ENCODE results near the gene ESF1.
A peak's percentile ranks its signal among the peaks of the same experiment; 100 is the strongest.
"Not testable (repeated sequence)": the region's sequence is repeated elsewhere in the genome, so short reads cannot be mapped to it uniquely, and the experiment has no call there.

Gene ESF1

GRCh38 chr20:13739731-13740649, 44.7 kb downstream of the ESF1 start:
- Histone ChIP-seq H3K27me3 (ENCODE audit: insufficient read depth, low read length) (no peaks in the 10 kb centered on the region), H3K36me3 (ENCODE audit: insufficient read depth, low read length) (peaks cover 73% of the 10 kb centered on the region), H3K9me3 (ENCODE audit: insufficient read depth, low read depth, low read length) (peaks cover 19% of the 10 kb centered on the region), H3K9ac (ENCODE audit: low read depth, low read length) (no peak overlapping the region), H3K27ac (ENCODE audit: low read depth, low read length) (no peak overlapping the region), H3K4me3 (ENCODE audit: low read length) (no peak overlapping the region), H3K4me1 (ENCODE audit: insufficient read depth, low read length) (no peaks in the 10 kb centered on the region)
- 91% methylated on average over 3 of the region's 3 CpGs for WGBS

- H3K9ac ChIP-seq (ENCODE audit: low read depth, low read length); H3K4me3 ChIP-seq (ENCODE audit: low read length); H3K27ac ChIP-seq (ENCODE audit: low read depth, low read length); H3K4me1 ChIP-seq (ENCODE audit: insufficient read depth, low read length); H3K27me3 ChIP-seq (ENCODE audit: insufficient read depth, low read length): not testable (repeated sequence)
- WGBS: 96% methylated on average over 1 of the region's 1 CpG
- Histone ChIP-seq H3K36me3 (ENCODE audit: insufficient read depth, low read length) (peaks cover 73% of the 10 kb centered on the region), H3K9me3 (ENCODE audit: insufficient read depth, low read depth, low read length) (peaks cover 19% of the 10 kb centered on the region)
These were observed 46.5 kb downstream of the ESF1 start for GRCh38 chr20:13738187-13738586.

- H3K36me3 ChIP-seq (ENCODE audit: insufficient read depth, low read length): peaks cover 73% of the 10 kb centered on the region
These were observed 48.1 kb downstream of the ESF1 start for GRCh38 chr20:13736436-13737191.

GRCh38 chr20:13735826-13736225, 48.9 kb downstream of the ESF1 start:
- Histone ChIP-seq H3K4me1 (ENCODE audit: insufficient read depth, low read length) (no peaks in the 10 kb centered on the region), H3K36me3 (ENCODE audit: insufficient read depth, low read length) (peaks cover 71% of the 10 kb centered on the region)
- WGBS: 100% methylated on average over 1 of the region's 1 CpG

More at GRCh38 chr20:13736436-13737191, 48.1 kb downstream of the ESF1 start:
- Histone ChIP-seq H3K9ac (ENCODE audit: low read depth, low read length) (no peak overlapping the region), H3K27ac (ENCODE audit: low read depth, low read length) (no peak overlapping the region), H3K9me3 (ENCODE audit: insufficient read depth, low read depth, low read length) (peaks cover 12% of the 10 kb centered on the region), H3K27me3 (ENCODE audit: insufficient read depth, low read length) (no peaks in the 10 kb centered on the region), H3K4me1 (ENCODE audit: insufficient read depth, low read length) (no peaks in the 10 kb centered on the region), H3K4me3 (ENCODE audit: low read length) (no peak overlapping the region)
- WGBS: 100% methylated on average over 2 of the region's 3 CpGs

GRCh38 chr20:13723011-13723410, 61.7 kb downstream of the ESF1 start:
- H3K9me3 ChIP-seq (ENCODE audit: insufficient read depth, low read depth, low read length): no peaks in the 10 kb centered on the region
- peaks cover 10% of the 10 kb centered on the region for H3K4me1 ChIP-seq (ENCODE audit: insufficient read depth, low read length)
- no peak overlapping the region for H3K9ac ChIP-seq (ENCODE audit: low read depth, low read length)
- no peak overlapping the region for H3K27ac ChIP-seq (ENCODE audit: low read depth, low read length)
- H3K36me3 ChIP-seq (ENCODE audit: insufficient read depth, low read length): peaks cover 72% of the 10 kb centered on the region
- H3K27me3 ChIP-seq (ENCODE audit: insufficient read depth, low read length): no peaks in the 10 kb centered on the region
- no peak overlapping the region for H3K4me3 ChIP-seq (ENCODE audit: low read length)
- 88% methylated on average over 1 of the region's 1 CpG for WGBS

More at GRCh38 chr20:13735826-13736225, 48.9 kb downstream of the ESF1 start:
- H3K4me3 ChIP-seq (ENCODE audit: low read length): no peak overlapping the region
- H3K27ac ChIP-seq (ENCODE audit: low read depth, low read length): no peak overlapping the region
- H3K9ac ChIP-seq (ENCODE audit: low read depth, low read length): no peak overlapping the region
- peaks cover 4% of the 10 kb centered on the region for H3K9me3 ChIP-seq (ENCODE audit: insufficient read depth, low read depth, low read length)
- no peaks in the 10 kb centered on the region for H3K27me3 ChIP-seq (ENCODE audit: insufficient read depth, low read length)

- 94% methylated on average over 1 of the region's 2 CpGs for WGBS
These were observed 66.5 kb downstream of the ESF1 start for GRCh38 chr20:13718171-13718570.

GRCh38 chr20:13717631-13718044, 67.1 kb downstream of the ESF1 start:
- Histone ChIP-seq H3K9ac (ENCODE audit: low read depth, low read length) (no peak overlapping the region), H3K27me3 (ENCODE audit: insufficient read depth, low read length) (no peaks in the 10 kb centered on the region), H3K4me1 (ENCODE audit: insufficient read depth, low read length) (peaks cover 14% of the 10 kb centered on the region), H3K9me3 (ENCODE audit: insufficient read depth, low read depth, low read length) (no peaks in the 10 kb centered on the region), H3K27ac (ENCODE audit: low read depth, low read length) (peak overlapping the region; percentile 48; the same call in 1 of the 2 replicates), H3K36me3 (ENCODE audit: insufficient read depth, low read length) (peaks cover 79% of the 10 kb centered on the region), H3K4me3 (ENCODE audit: low read length) (no peak overlapping the region)
- no CpG with 5 or more reads among the region's 1 CpG for WGBS

More at GRCh38 chr20:13718171-13718570, 66.5 kb downstream of the ESF1 start:
- H3K27ac ChIP-seq (ENCODE audit: low read depth, low read length): peak overlapping the region; percentile 48; the same call in 1 of the 2 replicates
- H3K9me3 ChIP-seq (ENCODE audit: insufficient read depth, low read depth, low read length): no peaks in the 10 kb centered on the region
- H3K9ac ChIP-seq (ENCODE audit: low read depth, low read length): no peak overlapping the region
- no peaks in the 10 kb centered on the region for H3K27me3 ChIP-seq (ENCODE audit: insufficient read depth, low read length)
- H3K4me3 ChIP-seq (ENCODE audit: low read length): no peak overlapping the region
- H3K4me1 ChIP-seq (ENCODE audit: insufficient read depth, low read length): peaks cover 14% of the 10 kb centered on the region
- peaks cover 74% of the 10 kb centered on the region for H3K36me3 ChIP-seq (ENCODE audit: insufficient read depth, low read length)

GRCh38 chr20:13715171-13715570, 69.5 kb downstream of the ESF1 start:
- Histone ChIP-seq H3K4me1 (ENCODE audit: insufficient read depth, low read length) (peaks cover 14% of the 10 kb centered on the region), H3K36me3 (ENCODE audit: insufficient read depth, low read length) (peaks cover 83% of the 10 kb centered on the region), H3K27me3 (ENCODE audit: insufficient read depth, low read length) (no peaks in the 10 kb centered on the region), H3K9ac (ENCODE audit: low read depth, low read length) (no peak overlapping the region), H3K4me3 (ENCODE audit: low read length) (no peak overlapping the region), H3K9me3 (ENCODE audit: insufficient read depth, low read depth, low read length) (peaks cover 13% of the 10 kb centered on the region; the same call in 1 of the 2 replicates), H3K27ac (ENCODE audit: low read depth, low read length) (no peak overlapping the region)
- WGBS: 96% methylated on average over 3 of the region's 3 CpGs

GRCh38 chr20:13708234-13708633, 76.5 kb downstream of the ESF1 start:
- WGBS: 100% methylated on average over 1 of the region's 1 CpG

GRCh38 chr20:13703265-13703664, 81.5 kb downstream of the ESF1 start:
- Histone ChIP-seq H3K36me3 (ENCODE audit: insufficient read depth, low read length) (no peaks in the 10 kb centered on the region), H3K4me3 (ENCODE audit: low read length) (no peak overlapping the region), H3K9ac (ENCODE audit: low read depth, low read length) (no peak overlapping the region), H3K27me3 (ENCODE audit: insufficient read depth, low read length) (no peaks in the 10 kb centered on the region), H3K9me3 (ENCODE audit: insufficient read depth, low read depth, low read length) (no peaks in the 10 kb centered on the region), H3K27ac (ENCODE audit: low read depth, low read length) (no peak overlapping the region), H3K4me1 (ENCODE audit: insufficient read depth, low read length) (no peaks in the 10 kb centered on the region)
- 88% methylated on average over 9 of the region's 9 CpGs for WGBS

More at GRCh38 chr20:13708234-13708633, 76.5 kb downstream of the ESF1 start:
- H3K36me3 ChIP-seq (ENCODE audit: insufficient read depth, low read length): peaks cover 19% of the 10 kb centered on the region; the same call in 1 of the 2 replicates
- no peak overlapping the region for H3K4me3 ChIP-seq (ENCODE audit: low read length)
- H3K27ac ChIP-seq (ENCODE audit: low read depth, low read length): no peak overlapping the region
- H3K9me3 ChIP-seq (ENCODE audit: insufficient read depth, low read depth, low read length): peaks cover 14% of the 10 kb centered on the region; the same call in 1 of the 2 replicates
- no peak overlapping the region for H3K9ac ChIP-seq (ENCODE audit: low read depth, low read length)
- no peaks in the 10 kb centered on the region for H3K27me3 ChIP-seq (ENCODE audit: insufficient read depth, low read length)
- no peaks in the 10 kb centered on the region for H3K4me1 ChIP-seq (ENCODE audit: insufficient read depth, low read length)

- no peaks in the 10 kb centered on the region for H3K4me1 ChIP-seq (ENCODE audit: insufficient read depth, low read length)
- no peaks in the 10 kb centered on the region for H3K36me3 ChIP-seq (ENCODE audit: insufficient read depth, low read length)
- H3K9me3 ChIP-seq (ENCODE audit: insufficient read depth, low read depth, low read length): no peaks in the 10 kb centered on the region
- no peak overlapping the region for H3K27ac ChIP-seq (ENCODE audit: low read depth, low read length)
- no peaks in the 10 kb centered on the region for H3K27me3 ChIP-seq (ENCODE audit: insufficient read depth, low read length)
- H3K9ac ChIP-seq (ENCODE audit: low read depth, low read length): no peak overlapping the region
- no peak overlapping the region for H3K4me3 ChIP-seq (ENCODE audit: low read length)
These were observed 83.2 kb downstream of the ESF1 start for GRCh38 chr20:13701486-13701885.

Data from HUES64 (cell line).